Neural cell (in vitro differentiated cells): ENCODE measurements around the gene VAV2. TPM values are rescaled to one million over a fixed set of nuclear protein-coding genes. Genes with fewer than 3 reads are reported as not detected.
"Not testable (repeated sequence)": the region's sequence is repeated elsewhere in the genome, so short reads cannot be mapped to it uniquely, and the experiment has no call there.

ENCODE experiments used
- H2AFZ ChIP-seq: fragments of 200-600, 300-800 bp; sonication (generic), shearing (Covaris generic); 2 replicates; pipeline ENCODE4 v1.6.0; 2014; ENCODE audit warnings: low read depth, mild to moderate bottlenecking, antibody characterized with exemption, low read length, moderate library complexity
- H3F3A ChIP-seq: fragments of 200-600 bp; shearing (Covaris generic); 2 replicates; pipeline ENCODE4 v1.6.1; 2016; ENCODE audit warnings: mild to moderate bottlenecking, moderate library complexity, mixed read lengths, antibody characterized with exemption, low read length; ENCODE audit not compliant: insufficient read depth, poor library complexity, severe bottlenecking
- H3K27ac ChIP-seq: fragments of 200-600, 300-800 bp; sonication (generic), shearing (Covaris generic); 2 replicates; pipeline ENCODE4 v1.5.1; 2014; ENCODE audit warnings: mild to moderate bottlenecking, low read length, moderate library complexity
- H3K27me3 ChIP-seq: fragments of 300-800, 200-600 bp; sonication (generic), shearing (Covaris generic); 2 replicates; pipeline ENCODE4 v1.6.0; 2014; ENCODE audit warnings: mild to moderate bottlenecking, low read depth, low read length, moderate library complexity; ENCODE audit not compliant: insufficient read depth
- H3K36me3 ChIP-seq: fragments of 300-800, 200-600 bp; sonication (generic), shearing (Covaris generic); 2 replicates; pipeline ENCODE4 v1.5.1; 2014; ENCODE audit warnings: mild to moderate bottlenecking, antibody characterized with exemption, low read length, moderate library complexity; ENCODE audit not compliant: insufficient read depth
- H3K4me2 ChIP-seq: fragments of 300-800, 200-600 bp; sonication (generic), shearing (Covaris generic); 2 replicates; pipeline ENCODE4 v1.6.0; 2014; ENCODE audit warnings: mild to moderate bottlenecking, low read length
- H3K4me3 ChIP-seq: fragments of 300-800, 200-600 bp; sonication (generic), shearing (Covaris generic); 2 replicates; pipeline ENCODE4 v1.5.1; 2014; ENCODE audit warnings: mild to moderate bottlenecking, low read length, moderate library complexity
- H3K79me2 ChIP-seq: fragments of 200-600 bp; shearing (Covaris generic); replicated peaks from 2 replicates; pipeline ENCODE4 v1.6.0; 2014; ENCODE audit warnings: mild to moderate bottlenecking, low read length, moderate library complexity; ENCODE audit not compliant: insufficient read depth
- H3K9ac ChIP-seq: fragments of 300-800, 200-600 bp; sonication (generic), shearing (Covaris generic); 2 replicates; pipeline ENCODE4 v1.6.1; 2016; ENCODE audit warnings: mild to moderate bottlenecking, low read length, mixed read lengths
- H3K9me2 ChIP-seq: fragments of 200-600 bp; shearing (Covaris generic); 2 replicates; pipeline ENCODE4 v1.6.1; 2016; ENCODE audit warnings: mild to moderate bottlenecking, low read length, mixed read lengths; ENCODE audit not compliant: insufficient read depth
- H3K9me3 ChIP-seq: fragments of 200-600, 300-800 bp; sonication (generic), shearing (Covaris generic); 2 replicates; pipeline ENCODE4 v1.6.1; 2016; ENCODE audit warnings: mild to moderate bottlenecking, mixed run types, low read length, moderate library complexity, mixed read lengths
- H4K20me1 ChIP-seq: fragments of 200-600 bp; shearing (Covaris generic); 2 replicates; pipeline ENCODE4 v1.6.1; 2016; ENCODE audit warnings: mild to moderate bottlenecking, mixed run types; ENCODE audit not compliant: insufficient read depth
- EP300 ChIP-seq: fragments of 450-650 bp; conservative IDR thresholded peaks from 2 replicates; pipeline ENCODE4 v1.6.1; 2014; ENCODE audit warnings: antibody characterized with exemption, mild to moderate bottlenecking, moderate library complexity; ENCODE audit not compliant: poor library complexity, severe bottlenecking
- EZH2 ChIP-seq: fragments of 200-600, 300-800 bp; shearing (Covaris generic), sonication (generic); IDR thresholded peaks from 2 replicates; pipeline ENCODE4 v1.6.1; 2014; ENCODE audit warnings: antibody characterized with exemption, low read length, borderline replicate concordance, mild to moderate bottlenecking; ENCODE audit not compliant: insufficient read depth, poor library complexity, severe bottlenecking
- MXI1 ChIP-seq: fragments of 450-650 bp; conservative IDR thresholded peaks from 2 replicates; pipeline ENCODE4 v1.6.1; 2014; ENCODE audit warnings: antibody characterized with exemption, mild to moderate bottlenecking; ENCODE audit not compliant: poor library complexity, severe bottlenecking
- POLR2AphosphoS5 ChIP-seq: IDR thresholded peaks from 2 replicates; pipeline ENCODE4 v1.6.1; 2012
- RAD21 ChIP-seq: fragments of 450-650 bp; conservative IDR thresholded peaks from 2 replicates; pipeline ENCODE4 v1.6.1; 2014; ENCODE audit warnings: antibody characterized with exemption, mild to moderate bottlenecking, moderate library complexity
- SMC3 ChIP-seq: fragments of 450-650 bp; conservative IDR thresholded peaks from 2 replicates; pipeline ENCODE4 v1.6.1; 2014; ENCODE audit warnings: antibody characterized with exemption, mild to moderate bottlenecking, moderate library complexity; ENCODE audit not compliant: poor library complexity
- TAF1 ChIP-seq: IDR thresholded peaks from 2 replicates; pipeline ENCODE4 v1.6.1; 2012; ENCODE audit warnings: low read depth
- polyA plus RNA-seq: library from polyadenylated mRNA; depleted of rRNA; stranded (reverse); fragments of >200 nt; gene quantifications from 2 replicates; pipeline ENCODE4 v1.2.3, GENCODE V29; 2014
- TF ChIP-seq, protein P1 (sequence below): fragments of 450-650 bp; IDR thresholded peaks from 2 replicates; pipeline ENCODE4 v1.5.1; 2014; ENCODE audit warnings: antibody characterized with exemption, mild to moderate bottlenecking, moderate library complexity; ENCODE audit not compliant: poor library complexity, severe bottlenecking
- TF ChIP-seq, protein P2 (sequence below): IDR thresholded peaks from 2 replicates; pipeline ENCODE4 v1.6.1; 2012; ENCODE audit warnings: borderline replicate concordance

Gene VAV2
- polyA plus RNA-seq, 1 donor from 2014 or later, result 35.2 TPM

DNA sequence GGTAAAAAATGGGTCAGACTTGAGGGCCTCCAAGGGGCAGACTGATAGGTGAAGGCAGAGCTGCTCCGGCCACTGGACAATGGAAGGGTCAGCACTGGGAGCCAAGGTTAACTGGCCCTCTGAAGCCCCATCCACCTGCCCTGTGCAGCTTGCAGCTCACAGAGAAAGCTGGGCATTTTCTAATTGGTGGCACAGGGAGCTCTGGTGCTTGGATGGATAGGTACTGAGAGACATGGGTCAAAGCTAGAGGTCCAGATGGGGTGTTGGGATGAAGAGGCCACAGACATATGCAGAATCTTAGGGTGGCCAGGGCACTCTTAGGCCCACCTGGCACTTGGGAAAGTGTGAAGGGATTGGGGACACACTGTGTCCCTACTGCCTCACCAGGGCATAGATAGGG, 224.5 kb downstream of the VAV2 start:
- Histone ChIP-seq H3K27ac (no peak overlapping the region), H4K20me1 (no peaks in the 10 kb centered on the region), H3F3A (no peaks in the 10 kb centered on the region), H3K9ac (no peak overlapping the region), H3K9me2 (no peaks in the 10 kb centered on the region), H3K27me3 (no peaks in the 10 kb centered on the region), H3K79me2 (no peaks in the 10 kb centered on the region), H3K9me3 (peaks cover 9% of the 10 kb centered on the region), H2AFZ (no peak overlapping the region), H3K4me3 (no peak overlapping the region), H3K36me3 (peaks cover 24% of the 10 kb centered on the region), H3K4me2 (no peak overlapping the region)
- TF ChIP-seq RAD21 (no peak), SMC3 (no peak), EP300 (no peak), TAF1 (no peak)
- TF ChIP-seq, protein P1, sequence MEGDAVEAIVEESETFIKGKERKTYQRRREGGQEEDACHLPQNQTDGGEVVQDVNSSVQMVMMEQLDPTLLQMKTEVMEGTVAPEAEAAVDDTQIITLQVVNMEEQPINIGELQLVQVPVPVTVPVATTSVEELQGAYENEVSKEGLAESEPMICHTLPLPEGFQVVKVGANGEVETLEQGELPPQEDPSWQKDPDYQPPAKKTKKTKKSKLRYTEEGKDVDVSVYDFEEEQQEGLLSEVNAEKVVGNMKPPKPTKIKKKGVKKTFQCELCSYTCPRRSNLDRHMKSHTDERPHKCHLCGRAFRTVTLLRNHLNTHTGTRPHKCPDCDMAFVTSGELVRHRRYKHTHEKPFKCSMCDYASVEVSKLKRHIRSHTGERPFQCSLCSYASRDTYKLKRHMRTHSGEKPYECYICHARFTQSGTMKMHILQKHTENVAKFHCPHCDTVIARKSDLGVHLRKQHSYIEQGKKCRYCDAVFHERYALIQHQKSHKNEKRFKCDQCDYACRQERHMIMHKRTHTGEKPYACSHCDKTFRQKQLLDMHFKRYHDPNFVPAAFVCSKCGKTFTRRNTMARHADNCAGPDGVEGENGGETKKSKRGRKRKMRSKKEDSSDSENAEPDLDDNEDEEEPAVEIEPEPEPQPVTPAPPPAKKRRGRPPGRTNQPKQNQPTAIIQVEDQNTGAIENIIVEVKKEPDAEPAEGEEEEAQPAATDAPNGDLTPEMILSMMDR, result no peak
- TF ChIP-seq, protein P2, sequence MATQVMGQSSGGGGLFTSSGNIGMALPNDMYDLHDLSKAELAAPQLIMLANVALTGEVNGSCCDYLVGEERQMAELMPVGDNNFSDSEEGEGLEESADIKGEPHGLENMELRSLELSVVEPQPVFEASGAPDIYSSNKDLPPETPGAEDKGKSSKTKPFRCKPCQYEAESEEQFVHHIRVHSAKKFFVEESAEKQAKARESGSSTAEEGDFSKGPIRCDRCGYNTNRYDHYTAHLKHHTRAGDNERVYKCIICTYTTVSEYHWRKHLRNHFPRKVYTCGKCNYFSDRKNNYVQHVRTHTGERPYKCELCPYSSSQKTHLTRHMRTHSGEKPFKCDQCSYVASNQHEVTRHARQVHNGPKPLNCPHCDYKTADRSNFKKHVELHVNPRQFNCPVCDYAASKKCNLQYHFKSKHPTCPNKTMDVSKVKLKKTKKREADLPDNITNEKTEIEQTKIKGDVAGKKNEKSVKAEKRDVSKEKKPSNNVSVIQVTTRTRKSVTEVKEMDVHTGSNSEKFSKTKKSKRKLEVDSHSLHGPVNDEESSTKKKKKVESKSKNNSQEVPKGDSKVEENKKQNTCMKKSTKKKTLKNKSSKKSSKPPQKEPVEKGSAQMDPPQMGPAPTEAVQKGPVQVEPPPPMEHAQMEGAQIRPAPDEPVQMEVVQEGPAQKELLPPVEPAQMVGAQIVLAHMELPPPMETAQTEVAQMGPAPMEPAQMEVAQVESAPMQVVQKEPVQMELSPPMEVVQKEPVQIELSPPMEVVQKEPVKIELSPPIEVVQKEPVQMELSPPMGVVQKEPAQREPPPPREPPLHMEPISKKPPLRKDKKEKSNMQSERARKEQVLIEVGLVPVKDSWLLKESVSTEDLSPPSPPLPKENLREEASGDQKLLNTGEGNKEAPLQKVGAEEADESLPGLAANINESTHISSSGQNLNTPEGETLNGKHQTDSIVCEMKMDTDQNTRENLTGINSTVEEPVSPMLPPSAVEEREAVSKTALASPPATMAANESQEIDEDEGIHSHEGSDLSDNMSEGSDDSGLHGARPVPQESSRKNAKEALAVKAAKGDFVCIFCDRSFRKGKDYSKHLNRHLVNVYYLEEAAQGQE, result no peak

DNA sequence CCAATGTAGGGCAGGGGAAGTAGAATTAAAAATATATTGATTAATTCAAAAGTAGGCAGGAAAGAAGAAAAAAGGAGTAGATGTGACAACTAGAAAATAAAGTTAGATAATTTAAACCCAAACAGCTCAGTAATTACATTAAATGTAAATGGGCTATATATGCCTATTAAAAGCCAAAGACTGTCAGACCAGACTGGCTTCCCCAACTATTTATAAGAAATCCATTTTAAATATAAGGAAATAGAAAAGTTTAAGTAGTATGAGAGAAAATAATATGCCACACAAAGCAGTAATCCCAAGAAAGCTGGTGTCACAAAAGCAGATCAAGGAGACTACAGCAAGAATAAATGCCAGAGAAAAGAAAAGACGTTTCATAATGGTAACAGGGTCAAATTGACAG, 225.1 kb downstream of the VAV2 start:
- Histone ChIP-seq H3K9me3 (peaks cover 9% of the 10 kb centered on the region), H3K4me3 (no peak overlapping the region), H2AFZ (no peak overlapping the region), H3K4me2 (no peak overlapping the region), H3K27me3 (no peaks in the 10 kb centered on the region), H3K79me2 (no peaks in the 10 kb centered on the region), H3K27ac (no peak overlapping the region), H3K9ac (no peak overlapping the region), H3K9me2 (no peaks in the 10 kb centered on the region), H3F3A (no peaks in the 10 kb centered on the region), H3K36me3 (peaks cover 24% of the 10 kb centered on the region), H4K20me1 (no peaks in the 10 kb centered on the region)
- TF ChIP-seq TAF1 (no peak), SMC3 (no peak), POLR2AphosphoS5 (no peak), EZH2 (no peak), RAD21 (no peak), EP300 (no peak), MXI1 (no peak)
- TF ChIP-seq, protein P2, result no peak
- TF ChIP-seq, protein P1, result no peak

DNA sequence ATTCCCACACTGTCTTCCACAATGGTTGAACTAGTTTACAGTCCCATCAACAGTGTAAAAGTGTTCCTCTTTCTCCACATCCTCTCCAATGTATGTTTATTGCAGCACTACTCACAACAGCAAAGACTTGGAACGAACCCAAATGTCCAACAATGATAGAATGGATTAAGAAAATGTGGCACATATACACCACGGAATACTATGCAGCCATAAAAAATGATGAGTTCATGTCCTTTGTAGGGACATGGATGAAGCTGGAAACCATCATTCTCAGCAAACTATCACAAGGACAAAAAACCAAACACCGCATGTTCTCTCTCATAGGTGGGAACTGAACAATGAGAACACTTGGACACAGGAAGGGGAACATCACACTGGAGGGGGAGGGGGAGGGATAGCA, 225.9 kb downstream of the VAV2 start:
- H3K4me2 ChIP-seq, H4K20me1 ChIP-seq, H3K9me2 ChIP-seq, H3K4me3 ChIP-seq, H3K27ac ChIP-seq, H3F3A ChIP-seq, H3K9me3 ChIP-seq, H3K79me2 ChIP-seq, H2AFZ ChIP-seq, H3K9ac ChIP-seq, H3K27me3 ChIP-seq: not testable (repeated sequence)
- H3K36me3 ChIP-seq, result peaks cover 24% of the 10 kb centered on the region
